Left lung (tissue), 10 donors: ENCODE measurements around the gene ROBO1. TPM values are rescaled to one million over a fixed set of nuclear protein-coding genes. Genes with fewer than 3 reads are reported as not detected.
A peak's percentile ranks its signal among the peaks of the same experiment; 100 is the strongest.
"Not testable (repeated sequence)": the region's sequence is repeated elsewhere in the genome, so short reads cannot be mapped to it uniquely, and the experiment has no call there.

Source experiments
- ATAC-seq: fragments of 200-7000 bp; cut with Tn5 transposase; one replicate; pipeline ENCODE4 v1.9.1; 2020; ENCODE audit warnings: moderate library complexity
- DNase-seq, 4 donors: peaks; one replicate each; pipeline ENCODE4 v3.0.0-alpha.2; 2013 to 2020
- H3K27ac ChIP-seq, 2 donors: fragments of 200-600 bp; sonication (generic) in 1 of 2; one replicate each; pipeline versions ENCODE4 v1.5.0 to v1.8.0; 2020 to 2021
- H3K27me3 ChIP-seq, 2 donors: fragments of 200-600 bp; sonication (generic) in 1 of 2; one replicate each; pipeline versions ENCODE4 v1.5.0 to v1.8.0; 2020 to 2021
- H3K36me3 ChIP-seq, 2 donors: fragments of 200-600 bp; sonication (generic) in 1 of 2; one replicate each; pipeline versions ENCODE4 v1.5.0 to v1.8.0; 2020 to 2021
- H3K4me1 ChIP-seq, 2 donors: fragments of 200-600 bp; one replicate each; pipeline ENCODE4 v1.8.0; 2021
- H3K4me3 ChIP-seq, 2 donors: fragments of 200-600 bp; sonication (generic) in 1 of 2; one replicate each; pipeline versions ENCODE4 v1.5.0 to v1.8.0; 2020 to 2021; ENCODE audit warnings: mild to moderate bottlenecking in 1 of 2
- H3K9me3 ChIP-seq, 2 donors: fragments of 200-600 bp; sonication (generic) in 1 of 2; one replicate each; pipeline versions ENCODE4 v1.5.0 to v1.8.0; 2020 to 2021
- intact Hi-C, 2 donors: fragments of 100-400 bp; cut with DNase I; formaldehyde crosslinking; loops; one replicate each; pipeline versions ENCODE4 v1.11.2 to v1.14.2; 2022
- polyA plus RNA-seq, 6 donors: library from polyadenylated mRNA; unstranded; fragments of 120-200 nt; gene quantifications; one replicate each; pipeline ENCODE4 v1.2.1, GENCODE V29; 2013; ENCODE audit not compliant: insufficient read length in 6 of 6
- total RNA-seq, 2 donors: library from RNA; stranded (reverse); fragmentation: NEBNext Ultra II Directional; extraction: Animal tissue kit (Norgen Biotek cat#: 25700); gene quantifications; one replicate each; pipeline ENCODE4 v1.2.1, GENCODE V29; 2021
- TF ChIP-seq, protein P1 (sequence below), 2 donors: fragments of 200-600 bp; sonication (generic) in 1 of 2; IDR thresholded peaks; one replicate each; pipeline versions ENCODE4 v1.5.0 to v1.8.0; 2021; ENCODE audit warnings: antibody characterized with exemption in 2 of 2
- donor health status: DM: no; HTN: yes; CAD: no.
- donor health status: DM: no; HTN: no; CAD: no.

The ROBO1 gene
- total and polyA plus RNA-seq, 8 donors, result 20.3 to 134 (median 102) TPM

DNA sequence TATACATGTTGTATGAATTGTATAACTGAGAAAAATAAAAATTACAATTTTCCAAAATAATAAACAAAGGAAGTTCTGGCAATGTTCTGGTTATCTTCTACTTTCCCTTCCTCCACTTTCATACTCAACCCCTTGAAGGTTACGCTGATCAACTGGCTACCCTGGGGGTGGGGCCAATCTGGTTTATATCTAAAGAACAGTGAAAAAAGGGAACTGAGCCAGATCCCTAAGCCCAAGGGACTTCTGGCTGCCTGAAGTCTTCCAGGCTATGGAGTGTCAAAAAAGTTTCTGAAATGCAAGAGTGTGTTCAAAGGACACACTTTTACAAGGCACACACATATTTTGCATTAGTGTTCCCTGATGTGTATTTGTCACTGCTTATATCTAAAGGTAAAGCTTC, 591.9 kb downstream of the ROBO1 start:
- no peaks in the 10 kb centered on the region for H3K36me3 ChIP-seq
- no peak for ATAC-seq
- H3K4me1 ChIP-seq, result no peaks in the 10 kb centered on the region
- H3K27ac ChIP-seq, result no peak overlapping the region
- TF ChIP-seq, protein P1, sequence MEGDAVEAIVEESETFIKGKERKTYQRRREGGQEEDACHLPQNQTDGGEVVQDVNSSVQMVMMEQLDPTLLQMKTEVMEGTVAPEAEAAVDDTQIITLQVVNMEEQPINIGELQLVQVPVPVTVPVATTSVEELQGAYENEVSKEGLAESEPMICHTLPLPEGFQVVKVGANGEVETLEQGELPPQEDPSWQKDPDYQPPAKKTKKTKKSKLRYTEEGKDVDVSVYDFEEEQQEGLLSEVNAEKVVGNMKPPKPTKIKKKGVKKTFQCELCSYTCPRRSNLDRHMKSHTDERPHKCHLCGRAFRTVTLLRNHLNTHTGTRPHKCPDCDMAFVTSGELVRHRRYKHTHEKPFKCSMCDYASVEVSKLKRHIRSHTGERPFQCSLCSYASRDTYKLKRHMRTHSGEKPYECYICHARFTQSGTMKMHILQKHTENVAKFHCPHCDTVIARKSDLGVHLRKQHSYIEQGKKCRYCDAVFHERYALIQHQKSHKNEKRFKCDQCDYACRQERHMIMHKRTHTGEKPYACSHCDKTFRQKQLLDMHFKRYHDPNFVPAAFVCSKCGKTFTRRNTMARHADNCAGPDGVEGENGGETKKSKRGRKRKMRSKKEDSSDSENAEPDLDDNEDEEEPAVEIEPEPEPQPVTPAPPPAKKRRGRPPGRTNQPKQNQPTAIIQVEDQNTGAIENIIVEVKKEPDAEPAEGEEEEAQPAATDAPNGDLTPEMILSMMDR (IDR thresholded peaks at IDR 0.05), result no peak
- H3K27me3 ChIP-seq, result no peaks in the 10 kb centered on the region
- no peak for DNase-seq
- no peak overlapping the region for H3K4me3 ChIP-seq
- peaks cover 0 to 3% of the 10 kb centered on the region in 2 donors for H3K9me3 ChIP-seq
- intact Hi-C loops, result no loop called here

DNA sequence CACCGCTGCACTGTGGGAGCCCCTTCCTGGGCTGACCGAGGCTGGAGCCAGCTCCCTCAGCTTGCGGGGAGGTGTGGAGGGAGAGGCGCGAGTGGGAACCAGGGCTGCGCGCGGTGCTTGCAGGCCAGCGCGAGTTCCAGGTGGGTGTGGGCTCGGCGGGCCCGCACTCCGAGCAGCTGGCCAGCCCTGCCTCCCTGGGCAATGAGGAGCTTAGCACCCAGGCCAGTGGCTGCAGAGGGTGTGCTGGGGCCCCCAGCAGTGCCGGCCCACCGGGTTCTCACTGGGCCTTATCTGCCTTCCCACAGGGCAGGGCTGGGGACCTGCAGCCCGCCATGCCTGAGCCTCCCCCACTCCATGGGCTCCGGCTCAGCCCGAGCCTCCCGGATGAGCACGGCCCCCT, 594.5 kb downstream of the ROBO1 start:
- ATAC-seq, H3K36me3 ChIP-seq, H3K27me3 ChIP-seq, intact Hi-C loops, H3K4me3 ChIP-seq, H3K4me1 ChIP-seq, H3K9me3 ChIP-seq, H3K27ac ChIP-seq: not testable (repeated sequence)
- peak in 1 of 4 donors; percentile 57 for DNase-seq

DNA sequence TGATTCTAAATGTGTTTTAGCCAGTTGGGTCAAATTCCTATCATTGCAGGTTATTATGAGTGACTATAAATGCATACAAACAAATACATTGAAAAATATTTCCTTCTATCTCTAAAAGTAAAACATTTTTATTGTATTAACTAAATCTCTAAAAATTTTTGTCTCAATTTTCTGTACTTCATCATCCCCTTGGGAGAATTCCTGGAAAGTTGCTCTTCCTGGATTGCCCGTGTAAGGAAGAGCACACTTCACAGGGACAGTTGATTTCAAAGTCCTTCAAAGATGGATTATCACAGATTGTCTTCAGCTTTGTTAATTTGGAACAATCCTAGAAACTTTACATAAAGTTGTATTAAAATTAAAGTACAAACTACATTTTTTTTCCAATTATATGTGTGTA, 595.6 kb downstream of the ROBO1 start:
- Histone ChIP-seq H3K27ac (no peak overlapping the region), H3K4me1 (no peaks in the 10 kb centered on the region), H3K9me3 (peaks cover 0 to 3% of the 10 kb centered on the region in 2 donors), H3K36me3 (no peaks in the 10 kb centered on the region), H3K4me3 (no peak overlapping the region), H3K27me3 (no peaks in the 10 kb centered on the region)
- TF ChIP-seq, protein P1 (IDR thresholded peaks at IDR 0.05), result no peak
- ATAC-seq (no peak), DNase-seq (no peak)
- intact Hi-C loops, result no loop called here

DNA sequence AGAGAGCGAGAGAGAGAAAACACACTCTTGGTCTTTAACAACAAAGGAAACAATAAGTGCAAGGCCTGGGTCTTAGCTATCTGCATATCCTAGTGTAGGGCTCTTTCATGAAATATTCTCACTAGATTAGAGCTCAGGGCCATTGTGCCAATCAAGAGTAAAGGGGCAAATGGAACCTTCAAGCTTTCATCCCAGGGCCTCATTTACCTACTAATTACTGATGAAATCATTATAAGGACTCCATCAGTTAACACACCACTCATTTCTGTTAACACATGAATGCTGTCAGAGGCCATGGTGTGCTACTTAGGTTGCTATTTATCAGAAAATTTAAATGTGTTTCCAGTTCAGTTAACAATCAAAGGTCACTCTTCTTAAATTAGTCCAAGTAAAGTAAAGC, 597.8 kb downstream of the ROBO1 start:
- Histone ChIP-seq H3K9me3 (peaks cover 0 to 3% of the 10 kb centered on the region in 2 donors), H3K27me3 (no peaks in the 10 kb centered on the region), H3K4me3 (no peak overlapping the region), H3K27ac (no peak overlapping the region), H3K36me3 (no peaks in the 10 kb centered on the region), H3K4me1 (no peaks in the 10 kb centered on the region)
- DNase-seq (no peak), ATAC-seq (no peak)
- intact Hi-C loops, result no loop called here
- TF ChIP-seq, protein P1 (IDR thresholded peaks at IDR 0.05), result no peak

DNA sequence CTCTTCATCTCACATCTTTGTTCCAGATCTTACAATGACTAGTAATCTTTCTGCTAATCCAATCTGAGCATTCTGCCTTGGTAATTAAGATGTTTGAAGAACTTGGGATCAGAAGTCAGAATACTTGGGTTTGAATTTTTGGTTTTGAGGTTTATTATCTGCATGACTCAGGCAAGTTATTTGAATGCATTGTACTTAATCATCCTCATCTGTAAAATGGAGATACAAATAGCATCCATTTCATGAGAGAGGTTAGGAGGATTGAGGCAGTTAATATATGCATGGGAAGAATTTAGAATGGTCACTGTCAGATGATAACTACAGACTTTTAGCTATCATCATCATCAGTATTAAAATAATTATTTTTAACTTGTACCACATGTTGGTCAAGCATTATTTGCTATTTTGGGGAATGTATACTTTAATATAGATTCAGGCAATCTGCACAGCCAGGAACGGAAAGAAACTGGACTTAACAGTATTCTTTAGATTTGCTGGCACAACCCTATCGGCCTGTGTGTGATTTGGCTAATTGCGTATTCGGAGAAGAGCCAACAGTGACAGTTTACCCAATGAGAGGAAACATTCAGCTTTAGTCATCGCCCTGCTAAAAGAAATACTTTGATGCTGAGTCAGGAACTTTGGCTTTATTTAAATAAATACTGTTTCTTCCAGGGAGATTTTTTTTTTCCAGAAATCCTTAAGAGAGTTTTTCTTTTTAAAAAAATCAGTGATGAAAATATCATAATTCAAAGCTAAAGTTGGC, 600.0 kb downstream of the ROBO1 start:
- H3K27ac ChIP-seq, result no peak overlapping the region
- ATAC-seq (peak; percentile 59), DNase-seq (peak in 2 of 4 donors; percentile 86 to 89)
- no peaks in the 10 kb centered on the region for H3K4me1 ChIP-seq
- no peaks in the 10 kb centered on the region for H3K27me3 ChIP-seq
- H3K36me3 ChIP-seq, result no peaks in the 10 kb centered on the region
- H3K4me3 ChIP-seq, result no peak overlapping the region
- H3K9me3 ChIP-seq, result no peaks in the 10 kb centered on the region
- TF ChIP-seq, protein P1 (IDR thresholded peaks at IDR 0.05), result no peak
- intact Hi-C loops, result no loop called here

DNA sequence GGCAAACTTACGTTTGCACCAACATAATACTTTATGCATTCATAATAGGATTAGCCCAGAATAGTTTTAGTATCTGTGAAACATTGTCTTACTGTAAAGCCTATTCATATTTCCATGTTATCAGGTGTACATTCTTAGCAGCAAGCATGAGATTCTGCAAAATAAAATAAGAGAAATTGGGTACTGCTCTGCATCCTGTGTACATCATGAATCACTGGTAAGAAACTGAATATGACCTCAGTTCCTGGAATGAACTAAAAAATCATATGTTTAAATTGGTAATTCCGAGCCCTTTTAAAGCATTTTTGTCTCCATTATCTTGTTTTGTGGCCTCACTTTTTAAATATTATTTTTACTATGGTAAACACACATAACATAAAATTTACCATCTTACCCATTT, 605.1 kb downstream of the ROBO1 start:
- Histone ChIP-seq H3K9me3 (no peaks in the 10 kb centered on the region), H3K4me3 (no peak overlapping the region), H3K27me3 (no peaks in the 10 kb centered on the region), H3K36me3 (no peaks in the 10 kb centered on the region), H3K27ac (no peak overlapping the region), H3K4me1 (no peaks in the 10 kb centered on the region)
- DNase-seq, result no peak
- TF ChIP-seq, protein P1 (IDR thresholded peaks at IDR 0.05), result no peak
- no peak for ATAC-seq
- intact Hi-C loops, result no loop called here
